Ishikawa (cell line): ENCODE data around the gene CDX2.

Source experiments
- CEBPB ChIP-seq: IDR thresholded peaks from 2 replicates; pipeline ENCODE4 v1.6.1; 2012
- CREB1 ChIP-seq: IDR thresholded peaks from 2 replicates; pipeline ENCODE4 v1.6.1; 2012; ENCODE audit warnings: low read depth
- EGR1 ChIP-seq: IDR thresholded peaks from 2 replicates; pipeline ENCODE4 v1.6.1; 2012
- EP300 ChIP-seq: IDR thresholded peaks from 2 replicates; pipeline ENCODE4 v1.6.1; 2012; ENCODE audit warnings: borderline replicate concordance
- FOXM1 ChIP-seq: IDR thresholded peaks from 2 replicates; pipeline ENCODE4 v1.6.1; 2012; ENCODE audit warnings: low read depth, borderline replicate concordance
- NFIC ChIP-seq: IDR thresholded peaks from 2 replicates; pipeline ENCODE4 v1.6.1; 2012
- RAD21 ChIP-seq: IDR thresholded peaks from 2 replicates; pipeline ENCODE4 v1.6.1; 2012; ENCODE audit warnings: low read depth
- REST ChIP-seq: IDR thresholded peaks from 2 replicates; pipeline ENCODE4 v1.6.1; 2012; ENCODE audit warnings: low read depth, mild to moderate bottlenecking
- TAF1 ChIP-seq: IDR thresholded peaks from 2 replicates; pipeline ENCODE4 v1.6.1; 2012; ENCODE audit warnings: low read depth, mild to moderate bottlenecking
- TCF12 ChIP-seq: IDR thresholded peaks from 2 replicates; pipeline ENCODE4 v1.6.1; 2012; ENCODE audit warnings: low read depth
- TEAD4 ChIP-seq: IDR thresholded peaks from 2 replicates; pipeline ENCODE4 v1.6.1; 2012
- YY1 ChIP-seq: IDR thresholded peaks from 2 replicates; pipeline ENCODE4 v1.6.1; 2012; ENCODE audit warnings: low read depth
- ZBTB7A ChIP-seq: IDR thresholded peaks from 2 replicates; pipeline ENCODE4 v1.6.1; 2012; ENCODE audit warnings: low read depth
- TF ChIP-seq, protein P1 (sequence below): IDR thresholded peaks from 2 replicates; pipeline ENCODE4 v1.6.1; 2012
- TF ChIP-seq, protein P2 (sequence below): IDR thresholded peaks from 2 replicates; pipeline ENCODE4 v1.6.1; 2012

CDX2 gene

GRCh38 chr13:27981006-27981708, 12.0 kb upstream of the CDX2 start:
- TF ChIP-seq, protein P1, sequence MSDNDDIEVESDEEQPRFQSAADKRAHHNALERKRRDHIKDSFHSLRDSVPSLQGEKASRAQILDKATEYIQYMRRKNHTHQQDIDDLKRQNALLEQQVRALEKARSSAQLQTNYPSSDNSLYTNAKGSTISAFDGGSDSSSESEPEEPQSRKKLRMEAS, result no peak
- TF ChIP-seq EP300, result no peak
- no peak for TF ChIP-seq ZBTB7A
- no peak for TF ChIP-seq CEBPB
- no peak for TF ChIP-seq TCF12
- TF ChIP-seq RAD21, result no peak
- TF ChIP-seq TEAD4, result no peak
- TF ChIP-seq FOXM1, result no peak
- TF ChIP-seq, protein P2, sequence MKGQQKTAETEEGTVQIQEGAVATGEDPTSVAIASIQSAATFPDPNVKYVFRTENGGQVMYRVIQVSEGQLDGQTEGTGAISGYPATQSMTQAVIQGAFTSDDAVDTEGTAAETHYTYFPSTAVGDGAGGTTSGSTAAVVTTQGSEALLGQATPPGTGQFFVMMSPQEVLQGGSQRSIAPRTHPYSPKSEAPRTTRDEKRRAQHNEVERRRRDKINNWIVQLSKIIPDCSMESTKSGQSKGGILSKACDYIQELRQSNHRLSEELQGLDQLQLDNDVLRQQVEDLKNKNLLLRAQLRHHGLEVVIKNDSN, result no peak
- no peak for TF ChIP-seq EGR1
- no peak for TF ChIP-seq NFIC
- no peak for TF ChIP-seq REST

DNA sequence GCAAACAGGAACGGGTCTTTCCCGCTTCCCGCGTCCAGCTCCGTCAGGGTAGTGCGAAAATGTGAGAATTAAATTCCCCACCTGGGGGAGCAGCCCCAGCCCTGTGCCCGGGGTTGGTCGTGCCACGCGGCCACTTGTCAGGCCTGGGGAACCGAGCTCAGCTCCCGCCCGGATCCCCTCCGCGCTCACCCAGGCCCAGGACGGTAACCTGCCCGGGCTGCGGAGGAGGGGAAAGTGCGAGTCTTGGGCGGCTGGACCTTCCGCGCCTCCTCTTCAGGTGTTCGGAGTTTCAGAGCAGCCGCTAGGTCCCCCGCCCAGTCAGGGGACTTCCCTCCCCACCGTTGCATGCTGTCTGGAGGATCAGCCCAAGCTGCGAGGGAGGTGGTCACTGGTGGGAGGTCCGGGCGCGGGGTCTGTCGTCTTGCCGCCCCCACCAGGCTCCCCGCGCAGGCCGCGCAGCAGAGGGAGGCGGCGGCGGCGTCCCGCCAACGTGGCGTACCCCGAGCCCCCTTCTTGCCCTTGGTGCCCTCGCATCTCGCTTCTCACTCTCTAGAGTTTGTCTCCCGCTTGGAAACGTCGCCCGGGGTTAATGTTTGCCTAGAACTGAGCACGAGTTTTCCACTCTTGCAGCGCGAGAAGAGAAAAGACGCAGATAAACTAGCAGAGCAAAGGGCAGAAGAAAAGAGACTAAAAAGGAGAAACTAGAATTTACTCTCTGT, 11.3 kb upstream of the CDX2 start:
- TF ChIP-seq NFIC (no peak), RAD21 (no peak), TCF12 (no peak), REST (no peak), CREB1 (no peak)

GRCh38 chr13:27979765-27980279, 10.7 kb upstream of the CDX2 start:
- no peak for TF ChIP-seq EGR1
- TF ChIP-seq REST, result no peak
- no peak for TF ChIP-seq TAF1
- no peak for TF ChIP-seq YY1
- TF ChIP-seq, protein P1, result no peak
- no peak for TF ChIP-seq CREB1
- no peak for TF ChIP-seq CEBPB
- TF ChIP-seq EP300, result no peak
- TF ChIP-seq NFIC, result no peak

DNA sequence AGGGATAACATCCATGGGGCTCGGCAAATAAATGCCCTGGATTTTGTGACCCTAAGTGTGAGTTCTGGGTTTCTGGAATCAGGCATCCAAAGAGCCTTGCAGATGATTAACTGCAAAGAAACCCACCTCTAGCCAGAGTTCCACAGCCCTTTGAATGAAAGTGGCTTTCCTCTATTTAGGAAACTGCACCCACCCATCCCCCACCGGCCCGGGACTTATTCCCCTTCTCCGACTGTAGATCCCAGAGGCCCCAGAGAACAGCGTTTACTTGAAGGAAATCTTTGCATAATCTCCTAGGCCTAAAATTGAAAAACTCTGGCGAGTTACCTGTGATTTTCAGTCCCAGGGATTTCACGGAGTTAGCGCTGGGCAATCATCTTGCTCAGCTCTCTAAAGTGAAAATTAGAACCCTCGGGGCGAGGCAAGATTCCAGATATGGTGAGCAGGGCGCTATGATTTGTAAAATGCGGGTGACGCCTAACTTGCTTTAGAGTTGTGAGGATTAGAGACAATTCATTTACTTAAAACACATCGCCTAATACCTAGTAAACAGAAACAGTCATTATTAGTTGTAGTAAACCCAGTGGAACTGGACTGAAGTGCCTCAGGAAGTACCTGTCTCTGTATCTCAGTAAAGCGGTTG, 10.0 kb upstream of the CDX2 start:
- TF ChIP-seq CREB1, result no peak
- no peak for TF ChIP-seq EP300
- TF ChIP-seq TEAD4, result no peak
- no peak for TF ChIP-seq ZBTB7A
- no peak for TF ChIP-seq YY1
- no peak for TF ChIP-seq CEBPB
- TF ChIP-seq, protein P2, result no peak
- no peak for TF ChIP-seq FOXM1
- TF ChIP-seq RAD21, result no peak
- TF ChIP-seq TAF1, result no peak
- TF ChIP-seq TCF12, result no peak
- TF ChIP-seq REST, result no peak
- TF ChIP-seq, protein P1, result no peak
